HG03108 (cell line): Measurements from ENCODE around the gene RIMKLB.
"Not testable (repeated sequence)": the region's sequence is repeated elsewhere in the genome, so short reads cannot be mapped to it uniquely, and the experiment has no call there.

ENCODE experiments used
- ATAC-seq: cut with Tn5 transposase; IDR thresholded peaks from one replicate; pipeline ENCODE4 v1.9.1; 2021; ENCODE audit warnings: moderate library complexity; ENCODE audit not compliant: unreplicated experiment

The RIMKLB gene

DNA sequence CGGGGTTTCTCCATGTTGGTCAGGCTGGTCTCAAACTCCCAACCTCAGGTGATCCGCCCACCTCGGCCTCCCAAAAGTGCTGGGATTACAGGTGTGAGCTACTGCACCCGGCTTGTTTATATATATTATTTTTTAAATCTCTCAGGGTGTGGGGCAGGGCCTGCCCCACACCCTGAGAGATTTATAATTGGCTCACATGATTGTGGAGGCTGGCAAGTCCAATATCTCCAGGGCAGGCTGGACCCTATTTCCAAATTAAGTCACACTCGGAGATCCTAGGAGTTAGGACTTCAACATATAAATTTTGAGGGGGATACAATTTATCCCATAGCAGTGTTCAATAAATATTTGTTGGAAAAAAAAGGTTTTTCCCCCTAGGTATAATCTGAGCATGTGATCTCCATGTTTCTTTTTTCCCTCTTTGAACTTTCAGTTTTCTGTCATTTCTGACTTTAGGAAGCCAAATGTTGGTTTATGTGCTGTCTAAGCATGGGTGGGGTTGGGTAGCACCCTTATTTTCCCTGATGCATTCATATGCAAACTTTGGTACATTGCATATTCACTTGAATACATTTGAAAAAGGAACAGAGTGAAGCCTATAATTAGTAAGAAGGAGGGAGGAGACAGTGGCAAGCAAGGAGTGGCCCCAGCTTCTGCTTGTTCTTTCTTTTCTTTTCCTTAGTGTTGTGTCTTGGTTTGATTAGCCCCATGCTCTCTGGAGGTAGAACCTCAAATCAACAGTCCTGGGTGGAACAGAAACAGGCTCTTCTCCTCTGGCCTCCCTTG lies 116.0 kb downstream of the RIMKLB start:
- no peak for ATAC-seq

GRCh38 chr12:8816448-8817050 lies 118.8 kb downstream of the RIMKLB start:
- no peak for ATAC-seq

DNA sequence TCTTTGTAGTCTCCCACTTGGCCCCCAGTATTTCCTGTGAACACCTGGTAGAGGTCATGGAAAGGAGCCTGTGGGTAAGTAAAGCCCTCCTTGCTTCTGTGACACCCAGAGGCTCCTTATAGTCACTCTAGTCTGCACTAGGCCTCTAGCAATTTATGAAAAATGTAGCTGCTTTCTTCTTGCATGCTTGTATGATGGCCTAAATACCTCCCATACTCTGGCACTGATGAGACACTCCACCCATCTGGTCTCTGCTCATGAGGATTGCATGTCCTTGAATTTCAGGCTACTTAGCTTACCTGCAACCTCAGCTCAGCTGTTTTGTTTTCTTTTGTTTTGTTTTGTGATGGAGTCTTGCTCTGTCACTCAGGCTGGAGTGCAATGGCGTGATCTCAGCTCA lies 120.1 kb downstream of the RIMKLB start:
- ATAC-seq = no peak

DNA sequence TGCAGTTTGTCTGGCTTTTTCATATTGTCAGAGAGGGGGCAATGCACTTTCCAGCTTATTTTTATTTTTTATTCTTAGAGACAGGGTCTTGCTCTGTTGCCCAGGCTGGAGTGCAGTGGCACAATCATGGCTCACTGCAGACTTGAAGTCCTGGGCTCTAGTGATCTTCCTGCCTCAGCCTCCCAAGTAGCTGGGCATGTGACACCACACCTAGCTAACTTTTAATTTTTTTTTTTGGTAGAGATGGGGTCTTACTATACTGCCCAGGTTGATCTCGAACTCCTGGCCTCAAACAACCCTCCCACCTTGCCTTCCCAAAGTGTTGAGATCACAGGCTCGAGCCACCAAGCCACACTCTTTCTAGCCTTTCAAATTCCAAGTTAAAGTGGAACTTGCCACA lies 120.7 kb downstream of the RIMKLB start:
- ATAC-seq = no peak

DNA sequence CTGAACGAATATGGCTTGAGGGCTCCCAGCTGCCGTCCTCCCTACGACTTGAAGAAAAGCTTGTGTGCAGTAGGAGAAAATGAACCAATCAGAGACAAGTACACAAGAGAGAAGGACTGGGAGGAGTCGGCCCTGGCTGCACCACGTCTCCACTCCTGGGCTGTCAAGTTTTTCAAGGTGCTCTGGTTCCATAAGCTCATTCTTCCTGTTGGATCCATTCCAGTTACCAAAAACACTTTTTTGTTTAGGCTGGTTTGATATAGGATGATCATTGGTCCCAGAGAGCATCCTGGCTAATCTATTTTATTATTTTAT lies 121.8 kb downstream of the RIMKLB start:
- no peak for ATAC-seq

GRCh38 chr12:8820676-8821407 lies 123.1 kb downstream of the RIMKLB start:
- not testable (repeated sequence) for ATAC-seq

- ATAC-seq = no peak
These were observed 123.8 kb downstream of the RIMKLB start for GRCh38 chr12:8821591-8821990.

GRCh38 chr12:8822298-8822697 lies 124.5 kb downstream of the RIMKLB start, which contains the start of gene A2ML1:
Gene A2ML1 (plus strand): TSS chr12:8822621. CDS start chr12:8822652, 31 bp downstream.
- ATAC-seq = no peak

GRCh38 chr12:8823565-8824300 lies 125.9 kb downstream of the RIMKLB start:
- no peak for ATAC-seq

DNA sequence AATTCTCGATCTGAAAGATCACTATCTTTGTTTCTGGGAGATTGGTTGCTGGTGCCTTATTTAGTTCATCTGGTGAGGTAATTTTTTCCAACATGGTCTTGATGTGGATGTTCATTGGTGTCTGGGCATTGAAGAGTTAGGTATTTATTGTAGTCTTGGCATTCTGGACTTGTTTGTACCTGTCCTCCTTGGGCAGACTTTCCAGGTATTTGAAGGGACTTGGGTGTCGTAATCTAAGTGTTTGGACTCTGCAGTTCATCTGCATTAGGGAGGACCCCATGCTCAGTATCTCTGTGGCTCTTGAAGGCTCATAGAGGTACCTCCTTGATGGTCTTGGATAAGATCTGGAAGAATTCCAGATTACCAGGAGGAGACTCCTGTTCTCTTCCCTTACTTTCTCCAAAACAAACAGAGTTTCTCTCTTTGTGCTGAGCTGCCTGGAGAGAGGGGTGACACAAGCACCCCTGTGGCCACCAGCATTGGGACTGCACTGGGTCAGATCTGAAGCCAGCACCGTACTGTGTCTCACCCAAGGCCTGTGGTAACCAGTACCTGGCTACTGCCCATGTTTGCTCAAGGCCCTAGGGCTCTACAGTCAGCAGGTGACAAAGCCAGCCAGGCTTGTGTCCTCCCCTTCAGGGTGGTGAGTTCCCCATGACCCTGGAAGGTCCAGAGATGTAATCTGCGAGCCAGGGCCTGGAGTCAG lies 129.9 kb downstream of the RIMKLB start:
- ATAC-seq = no peak

DNA sequence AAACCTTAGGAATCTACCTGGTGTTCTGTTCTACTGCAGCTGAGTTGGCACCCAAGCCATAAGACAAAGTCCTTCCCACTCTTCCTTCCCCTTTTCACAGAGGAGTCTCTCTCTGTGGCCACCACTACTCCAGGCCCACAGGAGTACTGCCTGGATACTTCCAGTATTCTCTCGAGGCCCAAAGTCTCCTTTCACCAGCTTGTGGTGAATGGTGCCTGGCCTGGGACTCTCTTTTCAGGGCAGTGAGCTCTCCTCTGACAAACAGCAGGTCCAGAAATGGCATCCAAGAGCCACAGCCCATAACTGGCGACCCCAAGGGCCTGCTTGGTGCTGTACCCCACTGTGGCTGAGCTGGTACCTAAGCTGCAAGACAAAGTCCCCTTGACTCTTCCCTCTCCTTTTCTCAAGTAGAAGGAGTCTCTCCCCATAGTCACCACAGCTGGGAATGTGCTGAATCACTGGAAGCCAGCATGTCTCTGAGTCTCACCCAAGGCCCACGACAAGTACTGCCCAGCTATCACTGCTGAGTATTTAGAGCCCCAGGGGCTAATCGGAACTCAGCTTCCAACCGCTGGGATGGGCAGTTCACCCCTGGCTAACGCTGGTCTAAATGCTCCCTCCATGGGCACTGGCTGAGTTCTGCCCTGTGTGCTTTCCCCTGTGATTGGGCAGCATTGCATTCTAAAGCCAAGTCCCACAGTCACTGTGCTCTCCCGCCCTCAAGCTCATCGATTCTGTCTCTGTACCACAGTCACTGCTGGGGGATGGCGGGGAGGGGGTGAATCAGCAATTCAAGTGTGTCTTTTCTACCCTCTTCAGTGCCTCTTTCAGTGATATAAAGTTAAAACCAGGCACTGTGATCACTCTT lies 130.7 kb downstream of the RIMKLB start:
- ATAC-seq = no peak

GRCh38 chr12:8829125-8829518 lies 131.3 kb downstream of the RIMKLB start:
- ATAC-seq = no peak

- ATAC-seq = no peak
These were observed 131.8 kb downstream of the RIMKLB start for GRCh38 chr12:8829621-8830020.

- ATAC-seq = no peak
These were observed 133.3 kb downstream of the RIMKLB start for GRCh38 chr12:8831116-8831515.

GRCh38 chr12:8832500-8832899 lies 134.7 kb downstream of the RIMKLB start:
- no peak for ATAC-seq
